Spleen (tissue), 11 donors: ENCODE results near the gene GADL1. TPM values are rescaled to one million over a fixed set of nuclear protein-coding genes. Genes with fewer than 3 reads are reported as not detected.

Experiments
- DNase-seq: peaks from one replicate; pipeline ENCODE4 v3.0.0-alpha.2; 2020
- H3K27ac ChIP-seq, 8 donors: fragments of 200-600 bp; sonication (generic) in 7 of 8; 1 replicate in 4 of 8; 2 replicates in 4 of 8; pipeline versions ENCODE4 v1.5.0 to v1.8.0; 2016 to 2021; ENCODE audit warnings: inconsistent platforms in 4 of 8, mild to moderate bottlenecking in 4 of 8, moderate library complexity in 1 of 8
- H3K27me3 ChIP-seq, 7 donors: fragments of 200-600 bp; sonication (generic) in 6 of 7; replicated peaks in 1 of 7; 1 replicate in 4 of 7; 2 replicates in 3 of 7; pipeline versions ENCODE4 v1.5.0 to v1.8.0; 2016 to 2021; ENCODE audit warnings: inconsistent platforms in 3 of 7, mild to moderate bottlenecking in 1 of 7
- H3K36me3 ChIP-seq, 6 donors: fragments of 200-600 bp; sonication (generic) in 5 of 6; 1 replicate in 4 of 6; 2 replicates in 2 of 6; pipeline versions ENCODE4 v1.5.0 to v1.8.0; 2016 to 2021; ENCODE audit warnings: inconsistent platforms in 2 of 6
- H3K4me1 ChIP-seq, 6 donors: fragments of 200-600 bp; sonication (generic) in 5 of 6; 1 replicate in 3 of 6; 2 replicates in 3 of 6; pipeline versions ENCODE4 v1.5.0 to v1.8.0; 2016 to 2021; ENCODE audit warnings: inconsistent platforms in 3 of 6
- H3K4me3 ChIP-seq, 8 donors: fragments of 200-600 bp; sonication (generic) in 7 of 8; 1 replicate in 4 of 8; 2 replicates in 4 of 8; pipeline versions ENCODE4 v1.5.0 to v1.8.0; 2016 to 2021; ENCODE audit warnings: inconsistent platforms in 4 of 8, mild to moderate bottlenecking in 4 of 8, moderate library complexity in 2 of 8
- H3K9me3 ChIP-seq, 8 donors: fragments of 200-600 bp; sonication (generic) in 7 of 8; 1 replicate in 4 of 8; 2 replicates in 4 of 8; pipeline versions ENCODE4 v1.5.0 to v1.8.0; 2016 to 2021; ENCODE audit warnings: inconsistent platforms in 4 of 8
- POLR2A ChIP-seq, 3 donors: fragments of 450-650 bp; IDR thresholded peaks; one replicate each; pipeline ENCODE4 v1.5.1; 2017; ENCODE audit warnings: antibody characterized with exemption in 3 of 3, mild to moderate bottlenecking in 1 of 3
- POLR2AphosphoS5 ChIP-seq, 3 donors: sonication (generic); formaldehyde crosslinking; IDR thresholded peaks; one replicate each; pipeline ENCODE4 v1.5.1; 2017; ENCODE audit warnings: antibody characterized with exemption in 3 of 3
- WGBS, 5 donors: extraction: QIAGEN DNeasy Blood & Tissue Kit in 3 of 5; methylation state at CpG; one replicate each; pipeline versions ENCODE4 v1.1.5 to v1.1.7; 2013 to 2018; 5-methylcytosine and 5-hydroxymethylcytosine counted together
- intact Hi-C: fragments of 100-400 bp; cut with DNase I; formaldehyde crosslinking; loops from one replicate; pipeline ENCODE4 v1.15.0; 2023; ENCODE audit warnings: low total_unique reads
- polyA plus RNA-seq, 3 donors: library from polyadenylated mRNA; stranded (reverse); fragments of 200-250 nt; gene quantifications; one replicate each; pipeline ENCODE4 v1.2.1, GENCODE V29; 2013
- total RNA-seq, 7 donors: library from RNA; depleted of rRNA in 3 of 7; stranded (reverse); fragments of >200 nt in 3 of 7; fragmentation: NEBNext Ultra II Directional in 4 of 7; extraction: Animal tissue kit (Norgen Biotek cat#: 25700) in 4 of 7; gene quantifications; one replicate each; pipeline versions ENCODE4 v1.1.0 to v1.2.1, GENCODE V29; 2016 to 2021
- TF ChIP-seq, protein P1 (sequence below), 11 experiments: fragments of 200-600 bp in 7 of 11; fragments of 450-650 bp in 4 of 11; sonication (generic) in 4 of 11; IDR thresholded peaks in 8 of 11; conservative IDR thresholded peaks in 3 of 11; 1 replicate in 7 of 11; 2 replicates in 4 of 11; pipeline versions ENCODE4 v1.4.0 to v1.8.0; 2016 to 2021; ENCODE audit warnings: antibody characterized with exemption in 11 of 11, inconsistent platforms in 4 of 11, mild to moderate bottlenecking in 1 of 11
- donor health status: healthy with polysubstance abuse.
- donor health status: DM: no; HTN: no; CAD: no; lungs with moderate emphysema.
- donor health status: DM: no; HTN: no; CAD: no.
- donor health status: Bipolar disorder and iron deficiency.
- donor health status: healthy.
- donor health status: DM: no; HTN: no; CAD: no.
- donor health status: DM: yes; HTN: yes; CAD: no.

The GADL1 gene
- total and polyA plus RNA-seq, 10 donors: 0.02 to 0.16 (median 0.08) TPM; not detected in 6

GRCh38 chr3:30683769-30684168 lies 210.7 kb downstream of the GADL1 start:
- H3K4me1 ChIP-seq: peaks cover 42 to 100% (median 82%) of the 10 kb centered on the region in 6 donors
- TF ChIP-seq POLR2A (IDR thresholded peaks at IDR 0.05) (no peak), POLR2AphosphoS5 (IDR thresholded peaks at IDR 0.05) (peak in 1 of 3 donors; percentile 17)
- no peak overlapping the region for H3K4me3 ChIP-seq
- no peaks in the 10 kb centered on the region for H3K9me3 ChIP-seq
- intact Hi-C loops: no loop called here
- H3K27ac ChIP-seq: peak overlapping the region in 7 of 8 donors; percentile 65 to 84 (median 80)
- peaks cover 0 to 100% (median 38%) of the 10 kb centered on the region in 6 donors for H3K36me3 ChIP-seq
- DNase-seq: no peak
- H3K27me3 ChIP-seq: no peaks in the 10 kb centered on the region
- 73 to 88% (median 86%) methylated on average over 2 to 3 of the region's 3 CpGs for WGBS, 5 donors

DNA sequence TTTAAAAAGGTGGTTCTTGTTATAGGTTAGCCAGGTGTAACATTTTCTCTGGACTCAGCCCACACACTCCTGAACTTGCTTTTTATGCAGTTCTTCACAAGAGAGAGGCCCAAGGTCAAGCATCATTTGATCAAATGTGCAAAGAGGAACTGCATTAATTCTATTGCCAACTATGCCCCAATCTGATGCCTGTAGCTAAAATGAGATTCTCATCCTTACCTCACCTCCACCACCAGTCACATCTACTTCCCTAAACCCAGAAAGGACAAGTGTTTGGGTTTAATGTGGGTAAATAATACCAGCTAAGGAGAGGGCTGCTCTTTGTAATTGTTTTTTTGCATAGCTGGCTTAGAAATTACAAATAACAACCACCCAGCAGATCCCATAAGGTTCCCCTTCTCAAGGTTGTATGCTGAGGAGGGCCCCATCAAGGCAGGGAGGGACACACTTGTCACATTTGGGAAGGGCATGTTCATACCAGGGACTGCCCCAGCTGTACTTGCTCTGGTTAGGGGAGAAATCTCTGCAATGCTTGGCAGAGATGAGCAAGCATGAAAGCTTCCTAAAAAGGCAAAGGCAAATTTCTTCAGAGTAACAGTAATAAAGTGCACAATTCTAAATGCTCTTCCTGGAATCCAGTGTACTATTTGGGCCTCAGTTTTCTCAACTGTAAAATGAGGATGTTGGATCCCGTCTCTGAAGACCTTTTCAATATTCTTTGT lies 211.9 kb downstream of the GADL1 start:
- intact Hi-C loops: no loop called here
- Histone ChIP-seq H3K27ac (peak overlapping the region; percentile 54 to 84 (median 80)), H3K36me3 (peaks cover 0 to 100% (median 38%) of the 10 kb centered on the region in 6 donors), H3K4me3 (no peak overlapping the region), H3K27me3 (no peaks in the 10 kb centered on the region), H3K9me3 (no peaks in the 10 kb centered on the region), H3K4me1 (peaks cover 40 to 99% (median 75%) of the 10 kb centered on the region in 6 donors)
- no peak for DNase-seq
- TF ChIP-seq POLR2A (IDR thresholded peaks at IDR 0.05) (no peak), POLR2AphosphoS5 (IDR thresholded peaks at IDR 0.05) (peak in 1 of 3 donors; percentile 47)
- 37 to 59% (median 56%) methylated on average over 1 of the region's 1 CpG for WGBS, 5 donors

- intact Hi-C loops: no loop called here
- DNase-seq: peak; percentile 86
- Histone ChIP-seq H3K36me3 (peaks cover 0 to 100% (median 42%) of the 10 kb centered on the region in 6 donors), H3K27ac (peak overlapping the region; percentile 54 to 84 (median 80)), H3K4me3 (no peak overlapping the region), H3K9me3 (no peaks in the 10 kb centered on the region), H3K4me1 (peaks cover 40 to 99% (median 76%) of the 10 kb centered on the region in 6 donors), H3K27me3 (no peaks in the 10 kb centered on the region)
- peak; percentile 85 to 91 (median 89) for TF ChIP-seq POLR2AphosphoS5 (IDR thresholded peaks at IDR 0.05)
- TF ChIP-seq, protein P1, sequence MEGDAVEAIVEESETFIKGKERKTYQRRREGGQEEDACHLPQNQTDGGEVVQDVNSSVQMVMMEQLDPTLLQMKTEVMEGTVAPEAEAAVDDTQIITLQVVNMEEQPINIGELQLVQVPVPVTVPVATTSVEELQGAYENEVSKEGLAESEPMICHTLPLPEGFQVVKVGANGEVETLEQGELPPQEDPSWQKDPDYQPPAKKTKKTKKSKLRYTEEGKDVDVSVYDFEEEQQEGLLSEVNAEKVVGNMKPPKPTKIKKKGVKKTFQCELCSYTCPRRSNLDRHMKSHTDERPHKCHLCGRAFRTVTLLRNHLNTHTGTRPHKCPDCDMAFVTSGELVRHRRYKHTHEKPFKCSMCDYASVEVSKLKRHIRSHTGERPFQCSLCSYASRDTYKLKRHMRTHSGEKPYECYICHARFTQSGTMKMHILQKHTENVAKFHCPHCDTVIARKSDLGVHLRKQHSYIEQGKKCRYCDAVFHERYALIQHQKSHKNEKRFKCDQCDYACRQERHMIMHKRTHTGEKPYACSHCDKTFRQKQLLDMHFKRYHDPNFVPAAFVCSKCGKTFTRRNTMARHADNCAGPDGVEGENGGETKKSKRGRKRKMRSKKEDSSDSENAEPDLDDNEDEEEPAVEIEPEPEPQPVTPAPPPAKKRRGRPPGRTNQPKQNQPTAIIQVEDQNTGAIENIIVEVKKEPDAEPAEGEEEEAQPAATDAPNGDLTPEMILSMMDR (IDR thresholded peaks at IDR 0.05 in 8 of 11, conservative IDR thresholded peaks at IDR 0.05 in 3 of 11): no peak
- WGBS, 5 donors: 37 to 51% (median 39%) methylated on average over 6 of the region's 6 CpGs
Observed at GRCh38 chr3:30681649-30682211, 212.7 kb downstream of the GADL1 start.

GRCh38 chr3:30680789-30681648 lies 213.4 kb downstream of the GADL1 start:
- peak overlapping the region; percentile 54 to 84 (median 80) for H3K27ac ChIP-seq
- DNase-seq: no peak
- no peak overlapping the region for H3K4me3 ChIP-seq
- peaks cover 42 to 99% (median 79%) of the 10 kb centered on the region in 6 donors for H3K4me1 ChIP-seq
- intact Hi-C loops: no loop called here
- H3K9me3 ChIP-seq: no peaks in the 10 kb centered on the region
- no peaks in the 10 kb centered on the region for H3K27me3 ChIP-seq
- H3K36me3 ChIP-seq: peaks cover 0 to 100% (median 47%) of the 10 kb centered on the region in 6 donors
- TF ChIP-seq, protein P1 (IDR thresholded peaks at IDR 0.05 in 8 of 11, conservative IDR thresholded peaks at IDR 0.05 in 3 of 11): no peak
- WGBS, 5 donors: 65 to 80% (median 73%) methylated on average over 18 of the region's 18 CpGs
